B cell (primary cell): ENCODE results near the gene TMEM33. TPM values are rescaled to one million over a fixed set of nuclear protein-coding genes. Genes with fewer than 3 reads are reported as not detected.

ENCODE experiments used
- ATAC-seq: fragments of 200-7000 bp; cut with Tn5 transposase; one replicate; pipeline ENCODE4 v1.10.0; 2021; ENCODE audit warnings: low read depth, mild to moderate bottlenecking, moderate number of reproducible peaks, moderate library complexity
- CTCF ChIA-PET: fragments of 350-600 bp; sonication (Branson Sonifier 250); formaldehyde crosslinking; loops from one replicate; lab custom pipeline; 2021; ENCODE audit warnings: antibody characterized with exemption, inconsistent platforms; lab: Charles Lee
- POLR2A ChIA-PET: fragments of 350-600 bp; sonication (Branson Sonifier 250); formaldehyde crosslinking; loops from one replicate; lab custom pipeline; 2021; ENCODE audit warnings: antibody characterized with exemption; lab: Charles Lee
- DNase-seq: peaks from one replicate; pipeline ENCODE4 v3.0.0; 2013
- H2AFZ ChIP-seq: 2 replicates; pipeline ENCODE4 v1.6.1; 2012; ENCODE audit warnings: mild to moderate bottlenecking, low read depth, low read length; ENCODE audit not compliant: insufficient read depth, poor library complexity, severe bottlenecking
- H3K27ac ChIP-seq, 2 donors: 1 replicate in 1 of 2; 2 replicates in 1 of 2; pipeline ENCODE4 v1.5.1; 2012 to 2013; ENCODE audit warnings: low read length in 2 of 2, mild to moderate bottlenecking in 2 of 2, moderate library complexity in 1 of 2
- H3K27me3 ChIP-seq, 4 experiments: fragments of 200-600 bp in 1 of 4; sonication (generic) in 1 of 4; replicated peaks in 1 of 4; 1 replicate in 2 of 4; 2 replicates in 2 of 4; pipeline versions ENCODE4 v1.6.1 to v1.7.0; 2013 to 2016; ENCODE audit warnings: low read length in 3 of 4, mild to moderate bottlenecking in 2 of 4, mixed read lengths in 1 of 4, moderate library complexity in 1 of 4; ENCODE audit not compliant: insufficient read depth in 4 of 4, control insufficient read depth in 3 of 4; ENCODE audit errors: control extremely low read depth in 1 of 4
- H3K36me3 ChIP-seq, 2 experiments: replicated peaks in 1 of 2; 1 replicate in 1 of 2; 2 replicates in 1 of 2; pipeline versions ENCODE4 v1.6.1 to v1.7.1; 2013; ENCODE audit warnings: low read length in 1 of 2; ENCODE audit not compliant: insufficient read depth in 2 of 2, control insufficient read depth in 1 of 2; ENCODE audit errors: control extremely low read depth in 1 of 2, extremely low read depth in 1 of 2
- H3K4me1 ChIP-seq, 2 donors: fragments of 200-600 bp in 1 of 2; sonication (generic) in 1 of 2; 1 replicate in 1 of 2; 2 replicates in 1 of 2; pipeline versions ENCODE4 v1.5.1 to v1.6.1; 2013 to 2017; ENCODE audit warnings: low read length in 2 of 2; ENCODE audit not compliant: control insufficient read depth in 2 of 2, insufficient read depth in 2 of 2
- H3K4me2 ChIP-seq: replicated peaks from 2 replicates; pipeline ENCODE3; 2012; ENCODE audit warnings: mild to moderate bottlenecking, low read depth, low read length; ENCODE audit not compliant: poor library complexity, severe bottlenecking
- H3K4me3 ChIP-seq, 5 experiments: fragments of 200-600 bp in 1 of 5; sonication (generic) in 1 of 5; 1 replicate in 3 of 5; 2 replicates in 2 of 5; pipeline versions ENCODE4 v1.5.1 to v1.7.0; 2011 to 2016; ENCODE audit warnings: low read length in 4 of 5, mild to moderate bottlenecking in 4 of 5, low read depth in 2 of 5, control low read depth in 1 of 5, moderate library complexity in 1 of 5; ENCODE audit not compliant: insufficient read depth in 1 of 5; ENCODE audit errors: control extremely low read depth in 1 of 5, extremely low read depth in 1 of 5
- H3K79me2 ChIP-seq: fragments of 200-600 bp; sonication (generic); one replicate; pipeline ENCODE4 v1.6.0; 2016; ENCODE audit warnings: low read length; ENCODE audit not compliant: control insufficient read depth, insufficient read depth
- H3K9ac ChIP-seq: fragments of 200-600 bp; sonication (generic); 2 replicates; pipeline ENCODE4 v1.6.1; 2017; ENCODE audit warnings: mild to moderate bottlenecking, low read length, moderate library complexity
- H3K9me3 ChIP-seq, 3 donors: one replicate each; pipeline versions ENCODE4 v1.6.1 to v1.7.1; 2013; ENCODE audit warnings: low read length in 2 of 3; ENCODE audit not compliant: control insufficient read depth in 2 of 3, insufficient read depth in 1 of 3; ENCODE audit errors: control extremely low read depth in 1 of 3
- H4K20me1 ChIP-seq: 2 replicates; pipeline ENCODE4 v1.6.0; 2012; ENCODE audit warnings: mild to moderate bottlenecking, low read length; ENCODE audit not compliant: insufficient read depth, control insufficient read depth, poor library complexity, severe bottlenecking
- H3K27ac Mint-ChIP-seq: one replicate; pipeline ENCODE4 v1.8.0; 2021; ENCODE audit warnings: mixed read lengths
- H3K27me3 Mint-ChIP-seq: one replicate; pipeline ENCODE4 v1.8.0; 2021; ENCODE audit warnings: mixed read lengths
- H3K4me1 Mint-ChIP-seq: one replicate; pipeline ENCODE4 v1.8.0; 2021; ENCODE audit warnings: mixed read lengths
- H3K4me3 Mint-ChIP-seq: one replicate; pipeline ENCODE4 v1.8.0; 2021; ENCODE audit warnings: mixed read lengths
- H3K9me3 Mint-ChIP-seq: one replicate; pipeline ENCODE4 v1.8.0; 2022; ENCODE audit warnings: mixed read lengths; ENCODE audit not compliant: insufficient read depth
- CTCF ChIP-seq: fragments of 200-600 bp; IDR thresholded peaks from one replicate; pipeline ENCODE4 v1.8.0; 2022; ENCODE audit warnings: antibody characterized with exemption, mild to moderate bottlenecking
- EZH2 ChIP-seq: IDR thresholded peaks from 2 replicates; pipeline ENCODE4 v1.6.1; 2012; ENCODE audit warnings: borderline replicate concordance, low read depth, mild to moderate bottlenecking, moderate library complexity, low read length; ENCODE audit not compliant: insufficient read depth, poor library complexity, severe bottlenecking
- WGBS: methylation state at CpG from one replicate; pipeline ENCODE4 v1.1.5; 2013; ENCODE audit warnings: missing lambda C conversion rate; ENCODE audit not compliant: insufficient coverage; 5-methylcytosine and 5-hydroxymethylcytosine counted together
- intact Hi-C: fragments of 100-400 bp; cut with micrococcal nuclease; formaldehyde crosslinking; loops from one replicate; pipeline ENCODE4 v1.10.0; 2022
- polyA plus RNA-seq: library from polyadenylated mRNA; depleted of rRNA; stranded (reverse); fragments of >200 nt; gene quantifications from 2 replicates; pipeline ENCODE4 v1.2.3, GENCODE V29; 2012
- total RNA-seq, 2 donors: library from RNA; stranded (reverse); fragments of 120-200 nt in 1 of 2; gene quantifications; 1 replicate in 1 of 2; 2 replicates in 1 of 2; pipeline versions ENCODE4 v1.2.3 to v1.2.4, GENCODE V29; 2013 to 2022

Gene TMEM33
- total and polyA plus RNA-seq, 2 donors (not counting 1 experiment from before 2014, with no cell fraction given) = 10.5 to 39.2 TPM

GRCh38 chr4:41998019-41998418, 62.8 kb downstream of the TMEM33 start:
- intact Hi-C loops = no loop called here
- H3K4me2 ChIP-seq = no peak overlapping the region
- Mint-ChIP-seq H3K27me3 (no peaks in the 10 kb centered on the region), H3K4me3 (no peak overlapping the region), H3K4me1 (peaks cover 2% of the 10 kb centered on the region), H3K9me3 (no peaks in the 10 kb centered on the region), H3K27ac (no peak overlapping the region)
- POLR2A ChIA-PET = no interaction called here
- no peak for TF ChIP-seq EZH2
- peaks cover 18% of the 10 kb centered on the region for H4K20me1 ChIP-seq
- no peak overlapping the region for H3K9ac ChIP-seq
- no peak for ATAC-seq
- CTCF ChIA-PET = no interaction called here
- no peak overlapping the region for H3K27ac ChIP-seq
- DNase-seq = no peak
- peaks cover 50% of the 10 kb centered on the region for H3K79me2 ChIP-seq
- H3K9me3 ChIP-seq = no peaks in the 10 kb centered on the region
- H3K4me3 ChIP-seq = no peak overlapping the region
- peaks cover 5 to 13% of the 10 kb centered on the region in 2 experiments for H3K36me3 ChIP-seq
- 100% methylated on average over 1 of the region's 3 CpGs for WGBS
- H3K27me3 ChIP-seq = no peaks in the 10 kb centered on the region
- no peak overlapping the region for H2AFZ ChIP-seq
- H3K4me1 ChIP-seq = no peaks in the 10 kb centered on the region

GRCh38 chr4:41999321-41999720, 64.1 kb downstream of the TMEM33 start:
- Mint-ChIP-seq H3K4me3 (no peak overlapping the region), H3K27ac (no peak overlapping the region), H3K9me3 (no peaks in the 10 kb centered on the region), H3K4me1 (peaks cover 4% of the 10 kb centered on the region), H3K27me3 (no peaks in the 10 kb centered on the region)
- Histone ChIP-seq H3K36me3 (peaks cover 10 to 16% of the 10 kb centered on the region in 2 experiments), H4K20me1 (peaks cover 18% of the 10 kb centered on the region), H3K27ac (no peak overlapping the region), H3K4me1 (no peaks in the 10 kb centered on the region), H3K9ac (no peak overlapping the region), H3K27me3 (no peaks in the 10 kb centered on the region), H3K4me3 (no peak overlapping the region), H3K9me3 (no peaks in the 10 kb centered on the region), H3K79me2 (peaks cover 45% of the 10 kb centered on the region), H2AFZ (no peak overlapping the region), H3K4me2 (no peak overlapping the region)
- ChIA-PET CTCF (no interaction called here), POLR2A (no interaction called here)
- intact Hi-C loops = no loop called here
- DNase-seq (no peak), ATAC-seq (no peak)
- TF ChIP-seq CTCF = no peak
- TF ChIP-seq EZH2 = no peak
